Ishikawa (cell line): ENCODE results near the gene KCNQ1.

Experiments used
- CEBPB ChIP-seq: IDR thresholded peaks from 2 replicates; pipeline ENCODE4 v1.6.1; 2012
- CREB1 ChIP-seq: IDR thresholded peaks from 2 replicates; pipeline ENCODE4 v1.6.1; 2012; ENCODE audit warnings: low read depth
- EGR1 ChIP-seq: IDR thresholded peaks from 2 replicates; pipeline ENCODE4 v1.6.1; 2012
- EP300 ChIP-seq: IDR thresholded peaks from 2 replicates; pipeline ENCODE4 v1.6.1; 2012; ENCODE audit warnings: borderline replicate concordance
- FOXM1 ChIP-seq: IDR thresholded peaks from 2 replicates; pipeline ENCODE4 v1.6.1; 2012; ENCODE audit warnings: low read depth, borderline replicate concordance
- NFIC ChIP-seq: IDR thresholded peaks from 2 replicates; pipeline ENCODE4 v1.6.1; 2012
- RAD21 ChIP-seq: IDR thresholded peaks from 2 replicates; pipeline ENCODE4 v1.6.1; 2012; ENCODE audit warnings: low read depth
- REST ChIP-seq: IDR thresholded peaks from 2 replicates; pipeline ENCODE4 v1.6.1; 2012; ENCODE audit warnings: low read depth, mild to moderate bottlenecking
- TAF1 ChIP-seq: IDR thresholded peaks from 2 replicates; pipeline ENCODE4 v1.6.1; 2012; ENCODE audit warnings: low read depth, mild to moderate bottlenecking
- TCF12 ChIP-seq: IDR thresholded peaks from 2 replicates; pipeline ENCODE4 v1.6.1; 2012; ENCODE audit warnings: low read depth
- TEAD4 ChIP-seq: IDR thresholded peaks from 2 replicates; pipeline ENCODE4 v1.6.1; 2012
- YY1 ChIP-seq: IDR thresholded peaks from 2 replicates; pipeline ENCODE4 v1.6.1; 2012; ENCODE audit warnings: low read depth
- ZBTB7A ChIP-seq: IDR thresholded peaks from 2 replicates; pipeline ENCODE4 v1.6.1; 2012; ENCODE audit warnings: low read depth
- TF ChIP-seq, protein P1 (sequence below): IDR thresholded peaks from 2 replicates; pipeline ENCODE4 v1.6.1; 2012
- TF ChIP-seq, protein P2 (sequence below): IDR thresholded peaks from 2 replicates; pipeline ENCODE4 v1.6.1; 2012

Gene KCNQ1

GRCh38 chr11:2471804-2472096 lies 26.9 kb downstream of the KCNQ1 start:
- no peak for TF ChIP-seq CEBPB
- no peak for TF ChIP-seq TEAD4
- TF ChIP-seq, protein P1, sequence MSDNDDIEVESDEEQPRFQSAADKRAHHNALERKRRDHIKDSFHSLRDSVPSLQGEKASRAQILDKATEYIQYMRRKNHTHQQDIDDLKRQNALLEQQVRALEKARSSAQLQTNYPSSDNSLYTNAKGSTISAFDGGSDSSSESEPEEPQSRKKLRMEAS = no peak

GRCh38 chr11:2472428-2473186 lies 27.8 kb downstream of the KCNQ1 start:
- no peak for TF ChIP-seq EP300
- no peak for TF ChIP-seq YY1
- TF ChIP-seq CEBPB = no peak
- no peak for TF ChIP-seq CREB1
- no peak for TF ChIP-seq FOXM1
- TF ChIP-seq, protein P2, sequence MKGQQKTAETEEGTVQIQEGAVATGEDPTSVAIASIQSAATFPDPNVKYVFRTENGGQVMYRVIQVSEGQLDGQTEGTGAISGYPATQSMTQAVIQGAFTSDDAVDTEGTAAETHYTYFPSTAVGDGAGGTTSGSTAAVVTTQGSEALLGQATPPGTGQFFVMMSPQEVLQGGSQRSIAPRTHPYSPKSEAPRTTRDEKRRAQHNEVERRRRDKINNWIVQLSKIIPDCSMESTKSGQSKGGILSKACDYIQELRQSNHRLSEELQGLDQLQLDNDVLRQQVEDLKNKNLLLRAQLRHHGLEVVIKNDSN = no peak
- no peak for TF ChIP-seq RAD21
- no peak for TF ChIP-seq ZBTB7A
- no peak for TF ChIP-seq TEAD4
- TF ChIP-seq TAF1 = no peak
- no peak for TF ChIP-seq EGR1
- TF ChIP-seq, protein P1 = no peak
- TF ChIP-seq REST = no peak
- TF ChIP-seq TCF12 = no peak
- TF ChIP-seq NFIC = no peak

GRCh38 chr11:2473361-2474058 lies 28.7 kb downstream of the KCNQ1 start:
- TF ChIP-seq YY1 (no peak), REST (no peak), EP300 (no peak), TEAD4 (no peak), EGR1 (no peak), RAD21 (no peak), CEBPB (no peak), TCF12 (no peak), NFIC (no peak)
- TF ChIP-seq, protein P1 = no peak

DNA sequence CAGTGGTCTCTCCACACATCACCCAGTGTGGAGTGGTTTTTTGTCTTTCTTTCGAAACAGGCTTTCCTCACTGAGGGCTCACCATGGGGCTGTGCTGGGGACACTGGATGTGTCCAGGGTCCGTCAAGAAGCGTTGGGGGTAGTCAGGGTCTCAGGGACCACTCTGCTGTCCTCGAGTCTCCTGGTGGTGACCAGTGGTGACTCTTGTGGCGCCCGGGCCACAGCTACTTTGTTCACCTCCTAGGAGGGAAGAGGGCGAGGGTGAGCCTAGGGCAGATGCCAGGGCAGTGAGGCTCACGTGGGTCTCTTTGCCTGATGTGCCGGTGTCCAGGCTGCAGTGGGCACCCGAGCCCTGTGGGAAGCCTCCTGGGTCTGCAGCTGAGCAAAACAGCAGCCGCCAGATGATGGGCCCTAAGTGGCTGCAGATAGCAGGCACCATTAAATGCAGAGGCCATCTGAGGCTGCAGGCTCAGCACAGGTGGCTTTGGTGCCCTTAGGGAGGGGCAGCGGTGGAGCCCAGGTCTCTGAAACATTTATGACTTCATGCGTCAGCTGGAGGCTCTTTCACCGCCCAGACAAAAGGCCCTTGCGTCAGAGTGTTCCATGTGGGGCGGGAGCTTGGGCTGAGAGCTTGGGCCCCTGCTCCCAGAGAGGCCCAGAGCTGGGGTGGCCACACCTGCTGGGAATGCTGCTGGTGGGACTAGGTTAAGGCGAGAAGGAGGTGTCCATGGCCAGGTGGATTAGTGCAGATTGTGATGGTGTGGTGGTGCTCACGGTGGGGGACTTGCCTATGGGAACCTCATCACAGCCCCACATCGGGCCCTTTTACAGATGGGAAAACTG lies 29.5 kb downstream of the KCNQ1 start:
- TF ChIP-seq, protein P1 = no peak
- no peak for TF ChIP-seq NFIC
- TF ChIP-seq TEAD4 = no peak
- TF ChIP-seq TAF1 = no peak
- TF ChIP-seq ZBTB7A = no peak
- no peak for TF ChIP-seq FOXM1
- TF ChIP-seq CEBPB = no peak
- no peak for TF ChIP-seq YY1
- no peak for TF ChIP-seq RAD21
- TF ChIP-seq, protein P2 = no peak
- TF ChIP-seq EP300 = no peak
- TF ChIP-seq REST = no peak
- TF ChIP-seq TCF12 = no peak
